Astrocyte of the cerebellum (primary cell): ENCODE measurements around the gene GOLIM4.

ENCODE experiments used
- DNase-seq: peaks from one replicate; pipeline ENCODE4 v3.0.0-alpha.2; 2011; ENCODE audit warnings: low read depth
- H3K4me3 ChIP-seq: 2 replicates; pipeline ENCODE4 v1.5.1; 2011; ENCODE audit warnings: mild to moderate bottlenecking, low read depth, low read length, moderate library complexity
- in situ Hi-C: cut with HindIII; loops from 2 replicates; pipeline ENCODE4 v1.10.0; 2017; ENCODE audit warnings: low sequenced_read_pairs
- TF ChIP-seq, protein P1 (sequence below): IDR thresholded peaks from 2 replicates; pipeline ENCODE4 v1.5.1; 2012; ENCODE audit warnings: low read length, low read depth, moderate library complexity, mild to moderate bottlenecking; ENCODE audit errors: missing control alignments

Gene GOLIM4

GRCh38 chr3:167976516-167977361, 119.0 kb downstream of the GOLIM4 start:
- TF ChIP-seq, protein P1, sequence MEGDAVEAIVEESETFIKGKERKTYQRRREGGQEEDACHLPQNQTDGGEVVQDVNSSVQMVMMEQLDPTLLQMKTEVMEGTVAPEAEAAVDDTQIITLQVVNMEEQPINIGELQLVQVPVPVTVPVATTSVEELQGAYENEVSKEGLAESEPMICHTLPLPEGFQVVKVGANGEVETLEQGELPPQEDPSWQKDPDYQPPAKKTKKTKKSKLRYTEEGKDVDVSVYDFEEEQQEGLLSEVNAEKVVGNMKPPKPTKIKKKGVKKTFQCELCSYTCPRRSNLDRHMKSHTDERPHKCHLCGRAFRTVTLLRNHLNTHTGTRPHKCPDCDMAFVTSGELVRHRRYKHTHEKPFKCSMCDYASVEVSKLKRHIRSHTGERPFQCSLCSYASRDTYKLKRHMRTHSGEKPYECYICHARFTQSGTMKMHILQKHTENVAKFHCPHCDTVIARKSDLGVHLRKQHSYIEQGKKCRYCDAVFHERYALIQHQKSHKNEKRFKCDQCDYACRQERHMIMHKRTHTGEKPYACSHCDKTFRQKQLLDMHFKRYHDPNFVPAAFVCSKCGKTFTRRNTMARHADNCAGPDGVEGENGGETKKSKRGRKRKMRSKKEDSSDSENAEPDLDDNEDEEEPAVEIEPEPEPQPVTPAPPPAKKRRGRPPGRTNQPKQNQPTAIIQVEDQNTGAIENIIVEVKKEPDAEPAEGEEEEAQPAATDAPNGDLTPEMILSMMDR: no peak
- DNase-seq: no peak
- in situ Hi-C loops: no loop called here
- no peak overlapping the region for H3K4me3 ChIP-seq

DNA sequence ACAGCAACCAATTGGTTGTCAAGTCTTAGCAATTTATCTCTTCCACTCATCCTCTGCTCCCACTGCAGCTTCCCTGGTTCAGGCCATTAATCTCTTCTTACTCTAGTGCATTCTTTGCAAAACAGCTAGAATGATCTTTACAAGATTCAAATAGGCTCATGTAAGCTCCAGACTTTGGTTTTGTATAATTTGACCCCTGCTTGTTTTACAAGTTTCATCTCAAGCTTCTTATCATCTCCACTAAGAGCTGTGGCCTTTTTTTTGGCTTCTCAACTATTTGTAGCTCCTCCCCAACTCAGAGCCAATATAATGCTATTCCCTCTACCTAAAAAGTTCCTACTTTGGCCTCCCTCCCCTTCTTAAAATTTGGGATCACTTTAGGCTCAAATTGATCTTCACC, 121.8 kb downstream of the GOLIM4 start:
- in situ Hi-C loops: no loop called here
- TF ChIP-seq, protein P1: no peak
- DNase-seq: no peak
- H3K4me3 ChIP-seq: no peak overlapping the region

- in situ Hi-C loops: no loop called here
- DNase-seq: no peak
- TF ChIP-seq, protein P1: no peak
- H3K4me3 ChIP-seq: no peak overlapping the region
Measured at GRCh38 chr3:167973046-167973445, 122.7 kb downstream of the GOLIM4 start.

DNA sequence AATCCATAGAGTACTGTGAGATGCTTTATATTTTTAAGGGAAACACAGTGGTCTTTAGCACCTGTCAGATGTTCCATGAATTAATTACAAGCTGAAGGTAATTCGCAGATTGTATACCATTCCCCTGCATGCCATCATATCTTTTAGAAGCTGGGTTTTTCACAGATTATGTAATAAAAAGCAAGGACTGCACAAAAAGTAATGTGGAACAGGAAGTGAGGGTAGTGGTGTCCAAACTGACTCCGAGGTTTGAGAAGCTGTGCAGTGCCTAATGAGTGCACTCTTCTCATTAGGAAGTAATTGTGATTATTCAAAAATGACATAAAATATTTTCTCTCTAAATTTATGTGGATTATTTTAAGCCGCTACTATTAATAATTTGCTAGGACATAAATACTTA, 123.2 kb downstream of the GOLIM4 start:
- DNase-seq: no peak
- TF ChIP-seq, protein P1: no peak
- no peak overlapping the region for H3K4me3 ChIP-seq
- in situ Hi-C loops: no loop called here

GRCh38 chr3:167969548-167969947, 126.2 kb downstream of the GOLIM4 start:
- TF ChIP-seq, protein P1: no peak
- H3K4me3 ChIP-seq: no peak overlapping the region
- in situ Hi-C loops: no loop called here
- no peak for DNase-seq

DNA sequence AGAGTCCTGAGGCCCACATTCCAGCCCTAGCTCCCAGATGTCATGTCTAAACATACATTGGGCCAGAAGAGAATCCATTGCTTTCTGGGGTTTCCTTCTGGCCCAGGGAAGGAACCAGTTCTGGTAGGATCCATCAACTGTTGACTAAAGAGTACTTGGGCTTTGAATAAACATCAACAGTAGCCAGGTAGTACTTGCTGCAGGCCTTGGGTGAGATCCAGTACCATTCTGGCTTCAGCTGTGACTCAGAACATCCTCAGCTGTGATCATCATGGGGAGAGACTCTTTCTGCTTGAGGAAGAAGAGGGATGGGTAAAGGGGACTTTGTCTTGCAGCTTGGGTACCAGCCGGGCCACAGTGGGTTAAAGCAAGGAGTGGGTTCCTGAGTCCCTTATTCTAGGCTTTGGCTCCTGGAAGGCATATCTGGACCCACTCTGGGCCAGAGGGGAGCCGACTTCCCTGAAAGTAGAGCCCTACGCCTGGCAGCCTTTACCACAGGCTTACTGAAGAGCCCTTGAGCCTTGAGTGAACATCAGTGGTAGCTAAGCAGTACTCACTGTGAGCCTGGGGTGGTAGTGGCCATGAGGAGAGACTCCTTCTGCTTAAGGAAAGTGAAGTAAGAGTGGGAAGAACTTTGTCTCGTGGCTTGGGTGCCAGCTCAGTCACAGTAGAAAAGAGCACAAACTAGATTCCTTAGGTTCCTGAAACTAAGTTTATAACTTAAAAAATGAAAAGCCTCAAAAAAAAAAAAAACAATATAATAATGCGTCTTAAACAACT, 128.3 kb downstream of the GOLIM4 start:
- in situ Hi-C loops: no loop called here
- TF ChIP-seq, protein P1: no peak
- no peak for DNase-seq
- no peak overlapping the region for H3K4me3 ChIP-seq
